Smooth muscle cell (in vitro differentiated cells): ENCODE measurements around the gene TMEM214. TPM values are rescaled to one million over a fixed set of nuclear protein-coding genes. Genes with fewer than 3 reads are reported as not detected.

Source experiments
- DNase-seq: peaks from one replicate; lab custom pipeline; 2025; ENCODE audit not compliant: unreplicated experiment; lab: John Stamatoyannopoulos, UW
- H2AFZ ChIP-seq: fragments of 200-600 bp; sonication (generic); 2 replicates; pipeline ENCODE4 v1.6.0; 2016; ENCODE audit warnings: antibody characterized with exemption, low read depth, mild to moderate bottlenecking
- H3F3A ChIP-seq: fragments of 200-600 bp; sonication (generic); 2 replicates; pipeline ENCODE4 v1.6.0; 2017; ENCODE audit warnings: antibody characterized with exemption, low read depth
- H3K27ac ChIP-seq: fragments of 200-600 bp; sonication (generic); 2 replicates; pipeline ENCODE4 v1.5.1; 2016; ENCODE audit warnings: low read depth, mild to moderate bottlenecking
- H3K27me3 ChIP-seq: fragments of 200-600 bp; sonication (generic); 2 replicates; pipeline ENCODE4 v1.6.1; 2016; ENCODE audit warnings: low read depth, mild to moderate bottlenecking
- H3K36me3 ChIP-seq: fragments of 200-600 bp; sonication (generic); 2 replicates; pipeline ENCODE4 v1.5.1; 2016; ENCODE audit warnings: low read depth
- H3K4me1 ChIP-seq: fragments of 200-600 bp; sonication (generic); 2 replicates; pipeline ENCODE4 v1.5.1; 2016; ENCODE audit warnings: low read depth
- H3K4me2 ChIP-seq: fragments of 200-600 bp; sonication (generic); 2 replicates; pipeline ENCODE4 v1.6.0; 2016; ENCODE audit warnings: mild to moderate bottlenecking
- H3K4me3 ChIP-seq: fragments of 200-600 bp; sonication (generic); 2 replicates; pipeline ENCODE4 v1.5.1; 2016; ENCODE audit warnings: mild to moderate bottlenecking
- H3K79me2 ChIP-seq: fragments of 200-600 bp; sonication (generic); 2 replicates; pipeline ENCODE4 v1.6.0; 2016; ENCODE audit warnings: low read depth, mild to moderate bottlenecking
- H3K9ac ChIP-seq: fragments of 200-600 bp; sonication (generic); 2 replicates; pipeline ENCODE4 v1.6.0; 2016; ENCODE audit warnings: low read depth
- H3K9me3 ChIP-seq: fragments of 200-600 bp; sonication (generic); replicated peaks from 2 replicates; pipeline ENCODE4 v1.5.1; 2016; ENCODE audit warnings: low read depth
- H4K20me1 ChIP-seq: fragments of 200-600 bp; sonication (generic); 2 replicates; pipeline ENCODE4 v1.6.0; 2016; ENCODE audit warnings: low read depth
- CTCF ChIP-seq: fragments of 200-600 bp; sonication (generic); IDR thresholded peaks from 2 replicates; pipeline ENCODE4 v1.5.1; 2017; ENCODE audit warnings: borderline replicate concordance, mild to moderate bottlenecking, antibody characterized with exemption; ENCODE audit not compliant: insufficient read depth, poor library complexity, severe bottlenecking
- WGBS: methylation state at CpG from one replicate; pipeline ENCODE4 v1.1.7; 2016; ENCODE audit warnings: low lambda C conversion rate; 5-methylcytosine and 5-hydroxymethylcytosine counted together
- polyA plus RNA-seq: library from polyadenylated mRNA; unstranded; fragments of >200 nt; fragmentation: Nextera tagmentation; extraction: Ambion mirVana; gene quantifications from 2 replicates; pipeline ENCODE4 v1.2.1, GENCODE V29; 2016
- total RNA-seq: library from RNA; depleted of rRNA; stranded (reverse); fragments of >200 nt; gene quantifications from 2 replicates; pipeline ENCODE4 v1.2.3, GENCODE V29; 2014

TMEM214 gene
- total and polyA plus RNA-seq, 2 experiments from 2014 or later, result 79.6 to 99.7 TPM

GRCh38 chr2:27088634-27089033 lies 55.9 kb downstream of the TMEM214 start:
- H3K4me2 ChIP-seq, result no peak overlapping the region
- H3K27ac ChIP-seq, result no peak overlapping the region
- H3K36me3 ChIP-seq, result no peaks in the 10 kb centered on the region
- no peaks in the 10 kb centered on the region for H3K9me3 ChIP-seq
- TF ChIP-seq CTCF, result no peak
- H3K4me1 ChIP-seq, result peaks cover 10% of the 10 kb centered on the region
- peaks cover 12% of the 10 kb centered on the region for H3F3A ChIP-seq
- no peak overlapping the region for H3K9ac ChIP-seq
- no peak overlapping the region for H3K4me3 ChIP-seq
- no peaks in the 10 kb centered on the region for H3K79me2 ChIP-seq
- 51% methylated on average over 6 of the region's 6 CpGs for WGBS
- no peak overlapping the region for H2AFZ ChIP-seq
- peaks cover 9% of the 10 kb centered on the region for H4K20me1 ChIP-seq
- DNase-seq, result no peak
- no peaks in the 10 kb centered on the region for H3K27me3 ChIP-seq

DNA sequence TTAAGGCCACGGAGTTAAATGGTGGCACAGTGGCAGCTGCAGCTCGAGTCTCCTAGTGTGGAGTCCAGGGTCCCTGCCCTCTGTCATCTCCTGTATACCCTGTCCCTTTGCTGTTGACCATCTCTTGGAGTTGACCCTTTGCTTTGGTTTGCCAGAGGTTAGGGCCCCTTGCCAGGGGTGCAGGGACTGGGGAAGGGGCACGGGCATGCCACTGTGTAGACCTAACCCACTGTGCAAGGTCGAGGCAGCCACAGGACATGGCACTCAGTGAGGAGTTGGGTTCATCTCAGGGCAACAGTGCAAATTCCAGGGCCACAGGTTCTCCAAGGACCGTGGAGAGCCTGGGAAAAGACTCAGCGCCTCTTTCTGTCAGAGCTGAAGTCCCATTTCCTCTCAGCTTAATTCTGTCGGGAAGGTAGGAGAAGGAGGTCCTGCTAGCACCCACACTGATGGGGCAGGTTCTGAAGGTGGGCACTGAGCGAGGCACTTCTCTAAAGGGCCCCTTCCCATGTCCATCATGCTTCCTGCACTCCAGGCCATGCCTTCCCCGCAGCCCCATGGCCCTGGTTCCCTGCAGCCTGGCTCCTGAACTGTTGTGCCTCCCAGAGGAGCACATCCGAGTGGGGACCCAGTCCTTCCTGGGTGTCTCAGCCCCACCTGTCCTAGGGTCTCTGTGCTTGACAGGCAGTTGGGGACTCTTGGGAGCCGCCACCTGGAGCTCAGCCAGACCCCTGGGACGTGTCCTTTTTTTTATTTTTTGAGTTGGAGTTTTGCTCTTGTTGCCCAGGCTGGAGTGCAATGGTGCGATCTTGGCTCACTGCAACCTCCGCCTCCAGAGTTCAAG lies 56.6 kb downstream of the TMEM214 start:
- no peak overlapping the region for H2AFZ ChIP-seq
- no peaks in the 10 kb centered on the region for H3K79me2 ChIP-seq
- TF ChIP-seq CTCF, result no peak
- H3K27ac ChIP-seq, result no peak overlapping the region
- no peak overlapping the region for H3K9ac ChIP-seq
- WGBS, result 94% methylated on average over 14 of the region's 14 CpGs
- H3K9me3 ChIP-seq, result no peaks in the 10 kb centered on the region
- no peak overlapping the region for H3K4me3 ChIP-seq
- H3F3A ChIP-seq, result peaks cover 12% of the 10 kb centered on the region
- H3K4me2 ChIP-seq, result no peak overlapping the region
- peaks cover 2% of the 10 kb centered on the region for H4K20me1 ChIP-seq
- no peaks in the 10 kb centered on the region for H3K27me3 ChIP-seq
- peaks cover 10% of the 10 kb centered on the region for H3K4me1 ChIP-seq
- H3K36me3 ChIP-seq, result no peaks in the 10 kb centered on the region
- no peak for DNase-seq

Other genes with a start within 250 kb of the TMEM214 start
- 0.58 and 4.3 TPM in 2 replicates for gene CENPA, start 246.9 kb upstream of the TMEM214 start, total RNA-seq
- 7.6 and 8.7 TPM in 2 replicates for gene CENPA, start 246.9 kb upstream of the TMEM214 start, polyA plus RNA-seq
- gene DPYSL5, start 184.8 kb upstream of the TMEM214 start, total RNA-seq, result 0.40 TPM in 1 of 2 replicates, not detected in the other
- gene DPYSL5, start 184.8 kb upstream of the TMEM214 start, polyA plus RNA-seq, result 0.37 TPM in 1 of 2 replicates, not detected in the other
- gene MAPRE3, start 62.3 kb upstream of the TMEM214 start, total RNA-seq, result 9.5 and 12.5 TPM in 2 replicates
- gene MAPRE3, start 62.3 kb upstream of the TMEM214 start, polyA plus RNA-seq, result 29.5 and 30.5 TPM in 2 replicates
- gene AGBL5, start 18.7 kb downstream of the TMEM214 start, total RNA-seq, result 10.9 and 13.7 TPM in 2 replicates
- gene AGBL5, start 18.7 kb downstream of the TMEM214 start, polyA plus RNA-seq, result 17.1 and 20.0 TPM in 2 replicates
- 529 and 848 TPM in 2 replicates for gene OST4, start 38.7 kb downstream of the TMEM214 start, total RNA-seq
- gene OST4, start 38.7 kb downstream of the TMEM214 start, polyA plus RNA-seq, result 1,164 and 1,292 TPM in 2 replicates
- gene EMILIN1, start 45.6 kb downstream of the TMEM214 start, total RNA-seq, result 111 and 131 TPM in 2 replicates
- gene EMILIN1, start 45.6 kb downstream of the TMEM214 start, polyA plus RNA-seq, result 330 and 518 TPM in 2 replicates
- 0.27 and 0.94 TPM in 2 replicates for gene KHK, start 53.8 kb downstream of the TMEM214 start, total RNA-seq
- 1.6 and 2.1 TPM in 2 replicates for gene KHK, start 53.8 kb downstream of the TMEM214 start, polyA plus RNA-seq
- gene CGREF1, start 86.2 kb downstream of the TMEM214 start, total RNA-seq, result 0.27 TPM in 1 of 2 replicates, not detected in the other
- gene CGREF1, start 86.2 kb downstream of the TMEM214 start, polyA plus RNA-seq, result 0.85 and 0.97 TPM in 2 replicates
- gene ABHD1, start 90.8 kb downstream of the TMEM214 start, total RNA-seq, result not detected in 2 replicates
- 0.13 TPM in 1 of 2 replicates, not detected in the other for gene ABHD1, start 90.8 kb downstream of the TMEM214 start, polyA plus RNA-seq
- gene PREB, start 101.7 kb downstream of the TMEM214 start, total RNA-seq, result 44.9 and 53.2 TPM in 2 replicates
- gene PREB, start 101.7 kb downstream of the TMEM214 start, polyA plus RNA-seq, result 62.6 and 78.5 TPM in 2 replicates
- gene PRR30, start 106.4 kb downstream of the TMEM214 start, total RNA-seq, result not detected in 2 replicates
- gene PRR30, start 106.4 kb downstream of the TMEM214 start, polyA plus RNA-seq, result not detected in 2 replicates
- not detected in 2 replicates for gene TCF23, start 116.0 kb downstream of the TMEM214 start, total RNA-seq
- not detected in 2 replicates for gene TCF23, start 116.0 kb downstream of the TMEM214 start, polyA plus RNA-seq
- gene ATRAID, start 179.1 kb downstream of the TMEM214 start, total RNA-seq, result 233 and 243 TPM in 2 replicates
- 319 and 335 TPM in 2 replicates for gene ATRAID, start 179.1 kb downstream of the TMEM214 start, polyA plus RNA-seq
- gene SLC5A6, start 179.3 kb downstream of the TMEM214 start, total RNA-seq, result 32.3 and 49.8 TPM in 2 replicates
- gene SLC5A6, start 179.3 kb downstream of the TMEM214 start, polyA plus RNA-seq, result 25.7 and 35.8 TPM in 2 replicates
- 20.3 and 20.4 TPM in 2 replicates for gene CAD, start 184.4 kb downstream of the TMEM214 start, total RNA-seq
- gene CAD, start 184.4 kb downstream of the TMEM214 start, polyA plus RNA-seq, result 32.4 and 34.3 TPM in 2 replicates
- not detected in 2 replicates for gene SLC30A3, start 230.1 kb downstream of the TMEM214 start, total RNA-seq
- gene SLC30A3, start 230.1 kb downstream of the TMEM214 start, polyA plus RNA-seq, result 0.17 TPM in 1 of 2 replicates, not detected in the other
- not detected in 2 replicates for gene DNAJC5G, start 242.5 kb downstream of the TMEM214 start, total RNA-seq
- not detected in 2 replicates for gene DNAJC5G, start 242.5 kb downstream of the TMEM214 start, polyA plus RNA-seq
- gene TRIM54, start 249.5 kb downstream of the TMEM214 start, total RNA-seq, result 0.22 TPM in 1 of 2 replicates, not detected in the other
- 0.80 TPM in 1 of 2 replicates, not detected in the other for gene TRIM54, start 249.5 kb downstream of the TMEM214 start, polyA plus RNA-seq